Muscle of leg (tissue), 11 donors: Measurements from ENCODE around the gene AGBL1. TPM values are rescaled to one million over a fixed set of nuclear protein-coding genes. Genes with fewer than 3 reads are reported as not detected.

Source experiments
- DNase-seq: peaks from one replicate; pipeline ENCODE4 v3.0.0; 2013
- H3K27ac ChIP-seq: one replicate; pipeline ENCODE4 v1.5.1; 2013; ENCODE audit warnings: mild to moderate bottlenecking, low read length, control low read depth
- H3K27me3 ChIP-seq: one replicate; pipeline ENCODE4 v1.6.1; 2013; ENCODE audit warnings: low read length; ENCODE audit not compliant: control insufficient read depth, insufficient read depth
- H3K36me3 ChIP-seq: one replicate; pipeline ENCODE4 v1.6.1; 2013; ENCODE audit warnings: low read length; ENCODE audit not compliant: control insufficient read depth, insufficient read depth
- H3K4me1 ChIP-seq: one replicate; pipeline ENCODE4 v1.6.1; 2013; ENCODE audit warnings: low read length; ENCODE audit not compliant: control insufficient read depth, insufficient read depth
- H3K4me3 ChIP-seq: one replicate; pipeline ENCODE4 v1.5.1; 2013; ENCODE audit warnings: low read length, control low read depth
- H3K9me3 ChIP-seq: replicated peaks from 2 replicates; pipeline ENCODE4 v1.6.1; 2013; ENCODE audit warnings: low read depth, low read length; ENCODE audit not compliant: control insufficient read depth
- WGBS: methylation state at CpG from one replicate; pipeline ENCODE4 v1.1.5; 2013; ENCODE audit warnings: missing lambda C conversion rate; ENCODE audit not compliant: insufficient coverage; 5-methylcytosine and 5-hydroxymethylcytosine counted together
- polyA plus RNA-seq, 8 donors: library from polyadenylated mRNA; unstranded; fragments of 120-200 nt; gene quantifications; one replicate each; pipeline versions ENCODE4 v1.2.1 to v1.2.3, GENCODE V29; 2013; ENCODE audit warnings: inconsistent platforms in 1 of 8, low replicate concordance in 1 of 8; ENCODE audit not compliant: insufficient read length in 8 of 8, insufficient read depth in 1 of 8
- total RNA-seq: library from RNA; stranded (reverse); fragments of 120-200 nt; gene quantifications from one replicate; pipeline ENCODE4 v1.2.4, GENCODE V29; 2013

Gene AGBL1
- total and polyA plus RNA-seq, 9 donors, result 6.0 to 18.1 (median 7.9) TPM

DNA sequence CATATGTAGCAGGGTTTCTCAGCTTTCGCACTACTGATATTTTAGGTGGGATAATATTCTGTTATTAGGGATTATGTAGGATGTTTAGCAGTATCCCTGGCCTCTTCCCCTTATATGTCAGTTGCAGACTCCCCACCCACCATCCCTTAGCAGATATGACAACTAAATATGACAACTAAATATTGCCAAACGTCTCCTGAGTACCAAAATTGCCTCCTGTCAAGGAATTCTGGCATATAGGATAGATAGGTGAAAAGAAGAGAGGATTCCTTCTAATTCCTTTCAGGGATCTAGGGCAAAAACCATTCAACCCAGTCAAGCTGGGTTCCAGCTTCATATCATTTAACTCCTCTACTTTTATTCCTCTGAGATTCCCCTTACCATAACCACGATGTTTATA, 759.8 kb downstream of the AGBL1 start:
- no peaks in the 10 kb centered on the region for H3K4me1 ChIP-seq
- H3K27ac ChIP-seq, result no peak overlapping the region
- no peaks in the 10 kb centered on the region for H3K9me3 ChIP-seq
- no peaks in the 10 kb centered on the region for H3K27me3 ChIP-seq
- no CpG with 5 or more reads among the region's 3 CpGs for WGBS
- no peak overlapping the region for H3K4me3 ChIP-seq
- H3K36me3 ChIP-seq, result no peaks in the 10 kb centered on the region
- no peak for DNase-seq

DNA sequence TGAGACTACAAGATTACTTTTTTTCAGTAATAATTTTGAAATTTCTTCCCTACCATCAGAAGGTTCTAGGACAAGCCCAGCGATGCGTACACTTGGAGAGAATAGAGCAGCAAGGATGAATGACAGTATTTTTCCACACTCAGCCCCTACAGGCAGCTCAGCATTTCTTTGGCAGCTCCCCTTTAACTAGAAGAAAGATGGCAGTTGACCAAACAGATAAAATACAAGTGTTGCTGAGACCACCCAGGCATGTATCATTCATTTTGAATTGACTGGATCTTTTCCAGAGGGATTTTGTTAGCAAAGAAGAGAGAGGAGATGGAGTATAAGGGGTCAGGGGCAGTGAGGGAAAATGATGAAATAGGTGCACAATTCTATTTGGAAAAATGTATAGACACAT, 761.3 kb downstream of the AGBL1 start:
- DNase-seq, result peak; percentile 63
- Histone ChIP-seq H3K27ac (no peak overlapping the region), H3K9me3 (no peaks in the 10 kb centered on the region), H3K36me3 (no peaks in the 10 kb centered on the region), H3K27me3 (no peaks in the 10 kb centered on the region), H3K4me3 (no peak overlapping the region), H3K4me1 (no peaks in the 10 kb centered on the region)
- WGBS, result no CpG with 5 or more reads among the region's 2 CpGs

DNA sequence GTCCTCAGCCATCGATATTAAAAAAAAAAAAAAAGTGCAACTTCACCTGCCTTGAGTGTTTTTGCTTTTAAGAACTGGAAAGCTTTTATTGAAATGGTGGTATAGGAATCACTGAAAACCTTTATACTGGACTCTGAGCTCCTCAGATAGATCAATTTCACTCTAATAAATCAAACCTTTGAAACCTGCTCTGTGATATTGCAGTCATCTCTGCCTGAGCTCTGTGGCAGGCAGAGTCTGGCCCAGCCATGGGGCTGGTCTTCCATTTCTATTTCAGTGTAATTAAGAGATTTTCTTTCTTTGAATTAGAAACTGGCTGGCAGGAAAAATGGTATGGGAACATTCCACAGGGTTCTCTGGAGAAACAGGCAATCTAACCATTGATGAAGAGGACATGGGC, 762.5 kb downstream of the AGBL1 start:
- Histone ChIP-seq H3K36me3 (no peaks in the 10 kb centered on the region), H3K4me1 (no peaks in the 10 kb centered on the region), H3K27me3 (no peaks in the 10 kb centered on the region), H3K4me3 (no peak overlapping the region), H3K9me3 (no peaks in the 10 kb centered on the region), H3K27ac (no peak overlapping the region)
- no peak for DNase-seq
- WGBS, result no CpG with 5 or more reads among the region's 1 CpG

DNA sequence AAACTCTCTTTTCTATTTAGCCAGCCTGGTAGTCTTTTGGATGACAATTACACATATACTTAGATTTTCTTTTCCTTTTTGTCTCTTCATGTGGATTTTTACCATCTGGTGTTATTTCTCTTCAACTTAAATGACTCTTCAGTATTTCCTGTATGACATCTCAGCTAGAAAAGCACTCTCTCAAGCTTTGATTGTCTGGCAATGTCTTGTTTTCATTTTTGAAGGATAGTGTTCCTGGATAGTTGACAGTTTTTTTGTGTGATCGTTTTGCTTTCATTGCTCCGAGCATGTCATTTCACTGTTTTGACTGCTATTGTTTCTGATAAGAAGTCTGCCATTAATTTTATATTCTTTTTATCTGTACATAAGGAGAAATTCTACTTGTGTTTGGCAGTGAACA, 766.4 kb downstream of the AGBL1 start:
- H3K4me3 ChIP-seq, result no peak overlapping the region
- no peaks in the 10 kb centered on the region for H3K4me1 ChIP-seq
- no peak overlapping the region for H3K27ac ChIP-seq
- WGBS, result no CpG with 5 or more reads among the region's 2 CpGs
- no peaks in the 10 kb centered on the region for H3K27me3 ChIP-seq
- DNase-seq, result no peak
- H3K9me3 ChIP-seq, result no peaks in the 10 kb centered on the region
- H3K36me3 ChIP-seq, result no peaks in the 10 kb centered on the region

DNA sequence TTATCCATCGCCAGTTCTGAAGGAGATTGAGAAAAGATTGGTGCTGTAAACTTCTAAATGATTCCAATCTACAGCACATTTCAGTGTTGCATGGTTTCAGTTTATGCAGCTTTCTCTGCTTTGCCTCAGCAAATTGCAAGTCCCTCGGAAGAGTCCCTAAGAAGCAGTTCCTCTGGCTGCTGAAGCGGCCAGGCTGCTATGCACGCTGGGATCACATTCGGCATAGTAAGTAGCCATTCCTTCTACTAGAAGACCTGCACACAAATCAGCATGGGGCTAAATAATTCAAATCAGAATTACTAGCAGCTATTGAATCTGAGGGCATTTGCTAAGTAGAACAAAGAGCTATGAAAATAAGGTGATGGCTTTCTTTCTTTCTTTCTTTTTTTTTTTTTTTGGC, 769.5 kb downstream of the AGBL1 start:
- no peak overlapping the region for H3K27ac ChIP-seq
- no peaks in the 10 kb centered on the region for H3K36me3 ChIP-seq
- H3K27me3 ChIP-seq, result no peaks in the 10 kb centered on the region
- DNase-seq, result no peak
- 33% methylated on average over 1 of the region's 5 CpGs for WGBS
- H3K4me1 ChIP-seq, result peaks cover 3% of the 10 kb centered on the region
- no peaks in the 10 kb centered on the region for H3K9me3 ChIP-seq
- H3K4me3 ChIP-seq, result no peak overlapping the region

DNA sequence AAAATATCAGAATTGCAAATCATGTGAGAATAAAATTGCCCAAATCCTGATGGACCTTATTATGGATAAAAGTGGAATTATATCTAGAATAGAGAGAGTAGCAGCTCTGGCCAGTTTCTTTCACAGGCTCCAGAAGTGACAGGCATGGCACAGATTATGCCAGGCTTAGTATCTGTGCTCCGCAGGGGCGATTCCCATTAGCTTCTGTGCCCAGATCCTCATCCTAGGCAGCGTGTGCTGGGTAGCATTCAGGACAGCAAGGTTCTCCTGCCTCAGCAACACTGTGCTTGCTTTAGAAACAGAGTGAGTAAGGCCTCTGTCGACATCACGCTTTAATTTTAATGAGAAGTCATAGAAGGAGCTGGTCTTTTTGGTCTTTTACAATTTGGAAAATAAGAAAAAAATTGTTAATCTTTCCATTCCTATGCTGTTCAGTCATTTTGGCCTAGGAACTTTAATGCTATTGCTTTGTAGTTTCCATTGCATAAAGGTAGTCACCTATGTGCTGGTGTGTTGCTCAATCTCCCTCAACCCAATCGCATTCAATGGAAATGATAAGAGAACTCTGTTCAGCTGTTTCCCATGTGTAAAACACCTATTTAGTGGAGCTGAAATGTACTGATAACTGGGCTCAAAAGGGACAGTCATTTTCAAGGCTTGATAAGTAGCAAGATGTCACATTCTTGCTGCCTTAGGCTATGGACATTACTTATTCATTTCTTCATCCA, 770.1 kb downstream of the AGBL1 start:
- H3K9me3 ChIP-seq, result no peaks in the 10 kb centered on the region
- WGBS, result 100% methylated on average over 1 of the region's 6 CpGs
- no peak overlapping the region for H3K4me3 ChIP-seq
- H3K27ac ChIP-seq, result no peak overlapping the region
- no peak for DNase-seq
- no peaks in the 10 kb centered on the region for H3K27me3 ChIP-seq
- H3K4me1 ChIP-seq, result peaks cover 4% of the 10 kb centered on the region
- H3K36me3 ChIP-seq, result no peaks in the 10 kb centered on the region

DNA sequence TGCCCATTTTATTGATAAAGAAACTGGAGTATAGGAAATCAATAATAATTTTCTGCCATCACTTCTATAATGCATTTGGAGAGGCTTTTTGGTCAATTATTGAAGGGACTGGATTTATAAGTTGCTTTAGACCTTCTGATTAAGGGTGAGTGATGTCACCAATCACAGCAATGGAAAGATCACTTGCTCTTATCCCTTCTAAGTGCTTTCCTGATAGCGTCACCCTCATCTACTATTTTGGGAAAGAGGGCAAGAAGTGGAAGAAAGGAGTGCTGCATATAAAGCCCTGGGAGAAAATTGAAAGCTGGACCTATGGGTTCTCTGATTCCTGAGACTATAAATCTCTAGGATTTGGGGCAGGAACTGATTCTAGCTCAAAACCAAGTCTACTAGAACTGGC, 771.3 kb downstream of the AGBL1 start:
- H3K4me3 ChIP-seq, result no peak overlapping the region
- no peaks in the 10 kb centered on the region for H3K36me3 ChIP-seq
- WGBS, result no CpG with 5 or more reads among the region's 1 CpG
- peaks cover 13% of the 10 kb centered on the region for H3K4me1 ChIP-seq
- no peaks in the 10 kb centered on the region for H3K9me3 ChIP-seq
- H3K27me3 ChIP-seq, result no peaks in the 10 kb centered on the region
- no peak overlapping the region for H3K27ac ChIP-seq
- no peak for DNase-seq

DNA sequence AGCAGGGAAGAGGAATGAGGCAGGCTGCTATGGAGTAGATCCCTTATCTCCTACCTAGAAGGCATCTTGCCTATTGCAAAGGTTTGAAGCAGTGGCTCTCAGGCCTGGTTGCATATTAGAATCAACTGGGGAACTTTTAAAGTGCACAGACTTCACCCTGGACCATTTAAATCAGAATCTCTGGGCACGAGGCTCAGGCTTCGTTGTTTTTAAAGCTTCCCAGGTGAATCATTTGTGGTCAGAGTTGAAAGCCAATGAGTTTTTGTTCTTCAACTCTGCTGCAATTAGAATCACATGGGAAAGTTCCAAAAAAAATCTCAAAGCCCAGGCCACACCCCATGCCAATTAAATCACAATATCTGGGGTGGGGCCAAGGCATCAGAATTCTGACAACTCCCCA, 773.1 kb downstream of the AGBL1 start:
- no CpG with 5 or more reads among the region's 2 CpGs for WGBS
- peaks cover 17% of the 10 kb centered on the region for H3K4me1 ChIP-seq
- no peaks in the 10 kb centered on the region for H3K36me3 ChIP-seq
- no peaks in the 10 kb centered on the region for H3K27me3 ChIP-seq
- no peak for DNase-seq
- H3K27ac ChIP-seq, result no peak overlapping the region
- no peak overlapping the region for H3K4me3 ChIP-seq
- H3K9me3 ChIP-seq, result no peaks in the 10 kb centered on the region

DNA sequence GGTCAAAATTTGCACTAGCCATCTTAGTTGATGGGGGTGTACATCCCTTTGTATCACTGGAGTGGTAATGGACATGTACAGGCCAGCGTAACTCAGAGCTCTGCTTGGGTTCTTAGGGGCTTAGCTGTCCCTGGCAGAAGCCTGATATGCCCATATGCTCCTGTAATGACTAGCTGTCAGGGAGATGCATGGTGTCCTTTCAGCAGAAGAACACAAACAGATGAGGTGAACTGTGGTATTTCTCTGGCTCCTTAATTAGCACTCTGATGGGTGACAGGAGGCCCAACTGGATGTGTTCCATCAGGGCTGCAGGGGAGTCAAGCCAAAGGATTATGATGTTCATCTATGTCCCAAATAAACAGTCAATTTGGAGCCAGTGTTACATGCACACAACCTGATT, 774.5 kb downstream of the AGBL1 start:
- DNase-seq, result peak; percentile 56
- no CpG with 5 or more reads among the region's 1 CpG for WGBS
- H3K9me3 ChIP-seq, result no peaks in the 10 kb centered on the region
- H3K4me1 ChIP-seq, result peaks cover 17% of the 10 kb centered on the region
- H3K4me3 ChIP-seq, result no peak overlapping the region
- H3K27ac ChIP-seq, result no peak overlapping the region
- no peaks in the 10 kb centered on the region for H3K27me3 ChIP-seq
- H3K36me3 ChIP-seq, result no peaks in the 10 kb centered on the region

DNA sequence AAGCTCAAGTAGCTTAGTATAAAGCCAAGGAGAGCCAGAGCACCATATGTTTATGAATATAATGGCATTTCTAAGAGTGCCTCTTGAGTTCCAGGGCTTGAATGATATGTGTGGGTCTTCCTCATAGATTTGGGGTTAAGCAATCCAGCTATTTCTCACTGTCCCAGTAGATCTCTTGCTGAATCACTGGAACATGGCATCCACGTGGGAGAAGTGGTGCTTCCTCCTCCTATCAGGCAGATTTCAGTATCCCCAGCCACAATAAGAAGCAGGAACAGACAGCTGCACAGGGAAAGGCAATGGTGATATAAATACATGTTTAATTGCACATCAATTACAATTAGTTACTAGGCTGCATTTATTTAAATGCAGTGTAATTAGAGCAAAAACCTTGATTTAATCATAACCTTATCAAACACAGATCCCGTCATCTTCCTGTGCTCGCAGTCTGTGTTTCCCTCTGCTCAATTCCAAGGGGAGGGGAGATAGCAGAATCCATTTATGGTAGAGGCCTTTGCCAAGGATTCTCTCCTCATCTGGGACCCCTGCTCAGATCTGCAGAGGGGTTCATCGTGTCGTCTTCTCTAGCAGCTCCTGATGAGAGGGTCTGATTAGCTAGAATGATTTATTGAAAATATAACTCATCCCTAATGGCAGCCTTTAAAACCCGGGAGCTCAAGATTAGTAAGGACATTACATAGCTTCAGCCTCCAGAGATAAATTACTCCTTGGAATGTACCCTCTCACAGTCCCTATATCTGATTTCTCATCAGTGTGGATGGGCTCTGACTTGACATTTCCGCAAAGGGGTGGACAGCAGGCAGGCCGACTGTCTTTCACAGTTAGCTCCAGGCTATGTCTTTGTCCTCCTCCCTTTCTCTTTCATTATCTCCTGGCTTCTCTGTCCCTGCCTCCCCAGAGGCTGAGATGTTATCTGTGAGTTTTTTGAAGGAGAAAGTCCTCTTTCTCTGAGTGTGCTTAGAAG, 775.9 kb downstream of the AGBL1 start:
- peaks cover 17% of the 10 kb centered on the region for H3K4me1 ChIP-seq
- DNase-seq, result peak; percentile 25
- no peaks in the 10 kb centered on the region for H3K27me3 ChIP-seq
- no peaks in the 10 kb centered on the region for H3K36me3 ChIP-seq
- no peak overlapping the region for H3K4me3 ChIP-seq
- WGBS, result 38% methylated on average over 1 of the region's 8 CpGs
- no peaks in the 10 kb centered on the region for H3K9me3 ChIP-seq
- H3K27ac ChIP-seq, result peak overlapping the region; percentile 29
